NCI-H187 (cell line): ENCODE data around the gene TDRD3.
"Not testable (repeated sequence)": the region's sequence is repeated elsewhere in the genome, so short reads cannot be mapped to it uniquely, and the experiment has no call there.

ENCODE experiments used
- DNase-seq, 2 experiments: peaks; one replicate each; lab custom pipeline; 2025; lab: John Stamatoyannopoulos, UW

The TDRD3 gene

DNA sequence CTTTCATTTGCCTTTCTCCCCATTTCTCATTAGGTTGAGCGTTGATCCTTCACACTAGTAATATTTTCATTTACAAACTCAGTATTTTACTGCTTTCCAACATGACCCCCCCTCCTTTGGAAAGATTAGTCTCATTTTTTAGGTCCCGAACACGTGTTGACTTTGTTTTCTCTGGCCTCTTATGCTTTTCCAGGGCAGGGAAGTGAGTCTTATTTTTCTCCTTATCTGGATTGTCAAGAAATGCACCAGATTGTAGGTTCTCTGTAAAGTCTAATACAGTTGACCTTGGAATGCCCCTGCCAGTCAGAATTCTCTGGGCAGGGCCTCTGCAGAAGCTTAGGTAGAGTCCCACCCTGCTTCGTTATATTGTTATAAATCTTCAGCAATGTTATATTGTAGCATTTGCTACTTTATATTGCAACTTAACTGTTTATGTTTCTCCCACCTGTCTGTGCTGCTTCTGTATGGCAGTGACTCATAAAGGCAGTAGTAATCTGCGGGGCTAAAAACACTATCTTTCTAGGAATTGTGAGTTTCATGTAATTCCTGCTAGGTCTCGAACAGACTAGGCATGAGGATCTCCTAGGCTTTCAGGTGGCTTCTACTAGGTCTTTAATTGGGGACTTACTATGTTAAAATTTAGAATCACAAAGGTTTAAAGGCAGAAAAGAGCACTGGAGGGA, 2.0 kb downstream of the TDRD3 start:
- DNase-seq = no peak

DNA sequence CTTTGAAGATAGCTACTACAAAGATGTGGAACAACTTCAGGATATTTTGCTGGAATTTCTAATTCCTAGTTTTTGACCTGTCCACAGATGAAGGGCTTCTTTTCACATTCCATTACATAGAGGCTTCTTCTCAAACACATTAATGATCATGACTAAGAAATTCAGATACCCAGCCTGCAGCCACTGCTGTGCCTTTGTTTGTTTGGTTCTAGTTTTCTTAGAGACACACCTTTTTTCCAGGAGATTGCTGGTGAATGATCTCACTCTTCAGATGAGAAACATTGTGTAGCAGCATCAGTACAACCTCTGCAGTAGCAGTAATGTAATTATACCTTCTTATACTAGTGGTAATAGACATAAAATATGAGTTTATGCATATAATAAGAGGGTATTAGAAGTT, 5.0 kb downstream of the TDRD3 start:
- no peak for DNase-seq

DNA sequence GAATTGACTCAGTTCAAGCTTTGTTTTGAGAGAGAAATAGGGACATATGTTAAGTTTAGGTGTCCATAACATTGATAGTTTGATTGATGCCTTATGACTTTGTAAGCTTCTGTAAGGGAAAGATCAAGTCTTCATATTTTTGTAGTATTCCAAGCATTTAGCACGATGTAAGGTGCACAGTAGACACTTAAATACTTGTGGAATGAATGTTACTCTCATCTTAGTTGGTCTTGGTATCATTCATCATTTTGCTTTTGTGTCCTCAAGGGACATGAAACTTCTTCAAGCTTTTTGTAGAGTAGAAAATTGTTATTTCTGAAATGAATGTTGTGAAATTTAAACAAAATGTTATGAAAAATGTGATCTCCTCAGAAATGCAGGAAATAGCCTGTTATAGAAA, 10.1 kb downstream of the TDRD3 start:
- no peak for DNase-seq

DNA sequence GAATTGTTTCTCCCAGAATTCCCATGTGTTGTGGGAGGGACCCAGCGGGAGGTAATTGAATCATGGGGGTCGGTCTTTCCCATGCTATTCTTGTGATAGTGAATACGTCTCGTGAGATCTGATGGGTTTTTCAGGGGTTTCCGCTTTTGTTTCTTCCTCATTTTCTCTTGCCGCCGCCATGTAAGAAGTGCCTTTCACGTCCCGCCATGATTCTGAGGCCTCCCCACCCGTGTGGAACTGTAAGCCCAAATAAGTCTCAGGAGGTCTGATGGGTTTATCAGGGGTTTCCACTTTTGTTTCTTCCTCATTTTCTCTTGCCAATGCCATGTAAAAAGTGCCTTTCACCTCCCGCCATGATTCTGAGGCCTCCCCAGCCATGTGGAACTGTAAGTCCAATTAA, 10.8 kb downstream of the TDRD3 start:
- not testable (repeated sequence) for DNase-seq

DNA sequence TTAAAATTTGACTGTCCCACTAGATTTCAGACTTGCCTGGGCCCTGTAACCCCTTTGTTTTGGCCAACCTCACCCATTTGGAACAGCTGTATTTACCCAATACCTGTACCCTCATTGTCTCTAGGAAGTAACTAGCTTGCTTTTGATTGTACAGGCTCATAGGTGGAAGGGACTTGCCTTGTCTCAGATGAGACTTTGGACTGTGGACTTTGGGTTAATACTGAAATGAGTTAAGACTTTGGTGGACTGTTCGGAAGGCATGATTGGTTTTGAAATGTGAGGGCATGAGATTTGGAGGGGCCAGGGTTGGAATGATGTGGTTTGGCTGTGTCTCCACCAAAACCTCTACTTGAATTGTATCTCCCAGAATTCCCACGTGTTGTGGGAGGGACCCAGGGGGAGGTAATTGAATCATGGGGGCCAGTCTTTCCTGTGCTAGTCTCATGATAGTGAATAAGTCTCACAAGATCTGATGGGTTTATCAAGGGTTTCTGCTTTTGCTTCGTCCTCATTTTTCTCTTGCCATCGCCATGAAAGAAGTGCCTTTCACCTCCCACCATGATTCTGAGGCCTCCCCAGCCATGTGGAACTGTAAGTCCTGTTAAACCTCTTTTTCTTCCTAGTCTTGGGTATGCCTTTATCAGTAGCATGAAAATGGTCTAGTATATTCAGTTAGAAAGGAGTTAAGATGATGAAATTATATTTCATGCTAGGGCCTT, 12.7 kb downstream of the TDRD3 start:
- not testable (repeated sequence) for DNase-seq

DNA sequence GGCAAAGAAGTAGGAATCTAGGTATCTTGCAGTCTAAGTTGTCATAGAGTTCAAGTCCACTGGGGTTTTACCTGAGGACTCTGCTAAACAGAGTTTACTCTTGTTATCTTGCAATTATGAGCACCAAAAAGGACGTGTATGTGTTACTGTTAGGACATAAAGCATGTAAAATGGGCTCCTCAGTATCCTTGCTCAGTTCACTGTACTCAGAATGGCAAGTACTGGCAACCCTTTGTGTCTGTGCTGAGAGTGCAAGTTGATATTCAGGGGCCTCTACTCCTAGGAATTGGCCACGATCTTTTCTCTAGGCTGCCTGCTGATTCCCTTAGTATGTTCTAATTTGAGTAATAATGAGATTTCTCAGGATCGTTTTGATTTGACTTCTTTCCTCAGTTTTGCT, 13.3 kb downstream of the TDRD3 start:
- DNase-seq = no peak

DNA sequence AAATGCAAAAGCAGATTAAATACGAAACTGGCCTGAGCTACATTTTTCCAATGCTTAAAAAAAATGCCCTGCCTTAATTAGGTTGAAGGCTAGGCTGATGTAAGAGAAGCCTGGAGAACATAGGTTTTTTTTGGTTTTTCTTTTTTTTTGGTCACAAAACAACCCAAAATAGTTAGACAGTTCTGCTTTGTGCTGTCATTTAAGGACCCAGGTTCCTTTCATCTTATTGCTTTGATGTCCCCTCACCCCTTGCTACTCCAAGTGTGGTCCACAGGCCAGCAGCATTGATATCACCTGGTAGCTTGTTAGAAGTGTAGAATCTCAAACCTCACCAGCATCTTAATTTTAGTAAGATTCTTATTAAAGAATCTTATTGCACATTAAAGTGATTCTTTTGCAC, 14.4 kb downstream of the TDRD3 start:
- no peak for DNase-seq

DNA sequence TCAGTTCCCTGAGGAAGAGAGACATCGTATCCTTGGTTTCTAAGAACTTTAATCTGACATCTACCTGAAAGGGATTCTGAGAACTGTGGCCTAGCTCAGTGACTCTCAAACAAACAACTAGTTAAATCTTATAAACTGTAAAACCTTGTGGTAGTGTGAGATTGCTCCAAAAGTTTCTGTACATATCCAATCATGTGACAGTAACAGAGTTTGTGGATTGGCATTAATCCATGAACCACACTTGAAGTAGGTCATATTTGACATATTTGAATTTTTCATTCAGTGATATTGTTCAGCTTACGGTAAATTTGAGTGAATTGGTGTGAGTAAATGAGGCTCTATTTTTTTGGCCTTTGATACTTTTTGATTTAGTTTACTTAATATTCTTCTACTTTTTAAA, 15.0 kb downstream of the TDRD3 start:
- no peak for DNase-seq

DNA sequence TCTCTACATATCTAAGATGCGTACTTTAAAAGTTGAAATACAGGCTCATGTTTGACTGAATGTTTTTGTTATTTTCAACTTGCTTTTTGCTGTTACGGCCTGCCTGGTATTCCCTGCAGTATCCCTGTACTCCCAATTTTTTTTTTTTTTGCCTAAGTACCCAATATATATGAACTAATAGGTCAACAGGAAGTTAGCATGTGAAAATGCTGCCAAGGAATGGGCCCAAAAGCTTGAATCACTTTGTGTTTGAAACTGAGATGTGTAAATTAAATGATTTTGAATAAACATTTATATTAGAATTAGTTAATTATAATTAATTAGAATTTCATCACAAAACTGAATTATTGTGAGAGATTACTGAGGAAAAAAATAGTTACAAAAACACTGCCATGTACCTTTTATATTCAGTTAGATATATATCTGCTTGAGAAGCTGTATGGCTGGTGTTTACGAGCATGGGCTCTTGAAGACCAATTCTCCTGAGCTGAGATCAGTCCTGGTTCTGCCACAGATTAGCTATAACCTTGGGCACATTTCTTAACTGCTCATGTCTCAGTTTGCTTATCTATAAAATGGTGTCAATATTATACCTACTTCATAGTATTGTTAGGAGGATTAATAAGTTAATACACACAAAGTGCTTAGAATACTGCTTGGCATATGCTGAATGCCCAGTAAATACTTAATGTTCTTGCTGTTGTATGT, 16.0 kb downstream of the TDRD3 start:
- DNase-seq = no peak

DNA sequence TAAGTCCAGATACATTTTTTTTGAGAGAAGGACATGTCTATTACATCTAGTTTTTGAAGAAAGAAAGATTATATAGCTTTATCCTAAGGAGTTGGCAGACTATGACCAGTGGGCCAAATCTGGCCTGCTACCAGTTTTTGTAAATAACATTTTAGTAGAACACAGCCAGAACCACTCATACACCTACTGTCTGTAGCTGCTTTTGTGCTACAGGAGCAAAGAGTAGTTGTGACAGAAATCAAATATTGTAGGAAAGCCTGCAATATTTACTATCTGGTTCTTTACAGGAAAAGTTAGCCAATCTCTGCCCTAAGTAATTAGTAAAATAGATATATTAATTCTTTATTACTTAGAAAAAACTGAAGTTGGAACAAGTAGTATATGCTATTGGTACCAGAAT, 17.2 kb downstream of the TDRD3 start:
- no peak for DNase-seq

DNA sequence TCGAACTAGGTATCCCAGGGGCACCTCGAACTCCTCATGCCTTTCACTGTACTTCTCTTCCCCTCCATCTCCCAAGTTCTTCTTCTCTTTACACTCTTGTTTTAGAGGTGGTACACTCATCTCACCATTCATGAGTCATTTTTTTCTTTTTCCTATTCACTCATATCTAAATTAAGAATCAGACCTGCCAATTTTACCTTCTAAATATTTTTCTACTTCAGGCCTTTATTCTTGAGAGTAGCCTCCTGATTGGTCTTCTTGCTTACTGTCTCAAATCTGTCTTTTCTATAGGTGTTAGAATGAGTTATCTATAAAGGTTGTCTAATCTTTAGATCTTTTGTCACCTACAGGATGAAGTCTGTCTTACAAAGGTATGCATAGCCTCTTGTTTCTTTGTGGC, 20.7 kb downstream of the TDRD3 start:
- no peak for DNase-seq

DNA sequence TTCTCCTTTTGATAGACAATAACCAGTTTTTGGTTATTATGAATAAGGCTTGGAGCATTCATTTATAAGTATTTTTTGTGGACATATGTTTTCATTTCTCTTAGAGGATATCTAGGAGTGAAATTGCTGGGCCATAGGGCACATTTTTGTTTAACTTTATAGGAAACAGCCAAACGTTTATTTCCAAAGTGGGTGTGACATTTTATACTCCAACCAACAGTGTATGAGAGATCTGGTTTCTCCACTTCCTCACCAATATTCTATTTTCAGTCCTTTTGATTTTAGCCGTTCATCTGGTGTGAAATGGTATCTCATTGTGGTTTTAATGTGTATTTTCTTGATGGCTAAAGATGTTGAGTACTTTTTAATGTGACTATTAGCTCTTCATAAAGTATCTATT, 21.9 kb downstream of the TDRD3 start:
- DNase-seq = no peak

DNA sequence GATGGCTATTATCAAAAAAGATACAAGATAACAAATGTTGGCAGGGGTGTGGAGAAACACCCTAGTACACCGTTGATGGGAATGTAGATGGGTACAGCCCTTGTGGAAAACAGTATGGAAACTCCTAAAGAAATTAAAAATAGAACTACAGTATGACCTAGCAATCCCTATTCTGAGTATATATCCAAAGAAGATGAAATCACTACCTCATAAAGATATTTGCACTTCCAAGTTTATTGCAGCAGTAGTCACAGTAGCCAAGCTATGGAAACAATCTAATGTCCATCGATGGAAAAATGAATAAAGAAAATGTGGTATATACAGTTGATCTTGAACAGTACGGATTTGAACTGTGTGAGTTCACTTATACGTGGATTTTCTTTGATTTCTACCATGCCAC, 28.3 kb downstream of the TDRD3 start:
- no peak for DNase-seq

DNA sequence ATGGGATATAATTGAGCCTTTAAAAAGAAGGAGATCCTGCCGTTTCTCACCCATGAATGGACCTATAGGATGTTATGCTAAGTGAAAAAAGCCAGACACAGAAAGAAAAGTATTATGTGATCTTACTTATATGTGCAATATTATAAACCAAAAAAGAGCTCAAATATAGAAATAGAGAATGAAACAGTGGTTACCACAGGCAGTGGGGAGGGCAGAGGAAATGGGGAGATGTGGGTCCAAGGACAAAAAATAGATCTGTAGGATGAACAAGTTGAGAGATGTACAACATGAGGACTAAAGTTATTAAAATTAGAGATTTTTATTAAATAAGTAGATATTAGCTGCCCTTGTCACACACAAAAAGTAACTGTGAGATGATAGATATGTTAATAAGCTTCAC, 29.1 kb downstream of the TDRD3 start:
- no peak for DNase-seq

DNA sequence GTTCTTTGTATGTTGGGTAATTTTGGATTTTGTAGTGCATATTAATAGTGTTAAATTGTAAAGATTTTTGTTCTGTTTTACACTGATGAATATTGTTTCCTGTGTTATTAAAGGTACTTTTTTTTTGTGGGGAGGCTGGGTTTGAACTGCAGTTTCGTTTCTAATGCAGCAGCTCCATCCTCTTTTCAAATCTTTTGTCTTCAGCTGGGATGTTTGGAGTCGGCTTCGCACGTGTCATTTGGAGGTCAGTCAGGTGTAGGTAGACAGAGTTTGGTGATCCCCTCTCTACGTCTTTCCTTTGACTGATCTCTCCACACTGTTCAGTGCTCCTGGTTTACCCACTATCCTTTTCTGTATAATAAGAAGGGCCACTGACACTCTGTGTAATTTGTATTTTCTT, 30.3 kb downstream of the TDRD3 start:
- no peak for DNase-seq

DNA sequence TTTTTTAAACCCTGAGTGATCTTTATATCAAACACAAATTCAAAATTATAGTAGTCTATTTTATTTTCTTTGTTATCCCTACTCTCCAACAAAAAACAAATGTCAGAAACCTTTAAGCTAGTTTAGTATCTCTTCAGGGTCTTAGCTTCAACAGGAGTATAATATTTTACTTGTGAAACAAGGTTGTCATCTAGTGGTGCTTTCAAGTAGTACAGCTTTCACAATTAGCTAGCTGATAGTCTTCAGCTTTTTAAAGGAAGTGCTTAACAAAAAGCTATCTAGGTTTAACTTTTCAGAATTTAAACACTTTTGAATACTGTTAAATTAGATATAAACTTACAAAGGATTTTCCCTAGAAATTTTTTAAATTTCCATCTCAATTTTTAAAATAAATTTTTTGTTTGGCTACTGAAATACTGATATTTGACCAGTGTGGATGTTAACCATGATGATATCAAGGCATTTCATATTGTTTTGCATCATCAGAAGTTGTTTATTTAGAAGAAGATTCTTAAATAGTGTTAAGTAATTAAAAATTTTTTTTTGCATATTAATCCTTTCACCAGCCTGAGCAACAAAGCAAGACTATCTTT, 34.2 kb downstream of the TDRD3 start:
- DNase-seq = no peak

DNA sequence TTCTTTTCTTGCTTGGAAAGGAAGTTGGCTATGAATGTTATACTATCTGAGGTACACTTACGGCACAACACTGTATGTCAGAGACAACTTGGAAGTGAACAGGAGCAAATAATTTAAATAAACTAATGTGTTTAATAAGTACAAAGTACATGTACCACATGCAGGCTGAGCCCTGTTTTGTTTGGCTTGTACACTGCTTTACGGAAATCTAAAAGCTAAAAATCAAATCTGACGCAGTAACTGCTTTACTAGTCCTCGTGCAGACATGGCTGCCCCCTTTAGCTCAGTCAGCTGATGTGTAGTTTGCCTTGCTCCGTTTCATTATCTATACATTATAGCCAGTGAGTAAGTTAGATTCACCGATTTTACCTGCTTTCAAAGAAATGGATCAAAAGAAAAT, 36.5 kb downstream of the TDRD3 start:
- no peak for DNase-seq

DNA sequence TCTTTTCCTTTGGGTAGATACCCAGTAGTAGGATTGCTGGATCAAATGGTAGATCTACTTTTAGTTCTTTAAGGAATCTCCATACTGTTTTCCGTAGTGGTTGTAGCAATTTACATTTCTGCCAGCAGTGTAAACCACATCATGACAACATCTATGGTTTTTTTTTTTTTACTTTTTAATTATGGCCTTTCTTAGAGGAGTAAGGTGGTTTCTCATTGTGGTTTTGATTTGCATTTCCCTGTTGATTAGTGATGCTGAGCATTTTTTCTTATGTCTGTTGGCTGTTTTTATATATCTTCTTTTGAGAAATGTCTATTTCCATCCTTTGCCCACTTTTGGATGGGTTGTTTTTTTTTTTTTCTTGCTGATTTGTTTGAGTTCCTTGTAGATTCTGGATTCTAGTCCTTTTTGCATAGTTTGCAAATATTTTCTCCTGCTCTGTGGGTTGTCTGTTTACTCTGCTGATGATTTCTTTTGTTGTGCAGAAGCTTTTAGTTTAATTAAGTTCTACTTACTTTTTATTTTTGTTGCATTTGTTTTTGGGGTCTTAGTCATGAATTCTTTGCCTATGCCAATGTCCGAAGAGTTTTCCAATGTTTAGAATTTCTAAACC, 38.8 kb downstream of the TDRD3 start:
- DNase-seq = no peak

DNA sequence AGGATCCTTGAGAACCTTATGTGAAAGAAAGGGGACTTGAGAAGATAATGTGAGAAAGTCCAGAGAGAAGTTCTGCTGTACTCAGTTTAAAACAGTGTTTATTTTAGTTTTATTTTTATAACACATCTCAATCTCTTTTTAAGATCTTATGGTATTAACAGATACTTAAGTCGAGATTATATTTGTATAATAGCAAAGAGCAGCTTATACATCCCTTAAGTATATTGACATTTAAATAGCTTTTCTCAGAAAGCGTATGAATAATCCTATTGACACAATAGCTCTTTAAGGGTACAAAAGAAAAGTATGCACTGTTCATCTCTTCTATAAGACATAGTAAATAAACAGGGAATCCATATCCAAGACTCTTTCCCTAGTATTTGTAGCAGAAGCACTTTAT, 42.2 kb downstream of the TDRD3 start:
- DNase-seq = no peak

DNA sequence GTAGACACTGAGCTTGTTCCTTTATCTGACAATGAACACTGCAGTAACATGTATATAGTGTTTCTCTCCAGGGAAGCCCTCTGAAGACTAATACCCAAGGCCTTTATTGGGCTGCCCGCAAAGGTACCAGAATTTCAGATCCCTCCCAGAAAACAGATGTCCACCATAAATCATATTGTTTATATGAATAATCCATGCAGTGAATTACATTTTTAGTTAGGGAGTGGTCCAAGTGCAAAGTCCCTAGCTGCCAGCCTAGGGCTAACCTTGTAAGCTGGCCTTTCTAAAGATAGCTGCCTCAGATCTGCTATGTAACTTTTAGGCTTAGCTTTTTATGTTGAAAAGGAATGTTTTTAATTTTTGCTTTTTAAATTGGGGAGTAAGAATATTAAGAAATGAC, 44.7 kb downstream of the TDRD3 start:
- no peak for DNase-seq

DNA sequence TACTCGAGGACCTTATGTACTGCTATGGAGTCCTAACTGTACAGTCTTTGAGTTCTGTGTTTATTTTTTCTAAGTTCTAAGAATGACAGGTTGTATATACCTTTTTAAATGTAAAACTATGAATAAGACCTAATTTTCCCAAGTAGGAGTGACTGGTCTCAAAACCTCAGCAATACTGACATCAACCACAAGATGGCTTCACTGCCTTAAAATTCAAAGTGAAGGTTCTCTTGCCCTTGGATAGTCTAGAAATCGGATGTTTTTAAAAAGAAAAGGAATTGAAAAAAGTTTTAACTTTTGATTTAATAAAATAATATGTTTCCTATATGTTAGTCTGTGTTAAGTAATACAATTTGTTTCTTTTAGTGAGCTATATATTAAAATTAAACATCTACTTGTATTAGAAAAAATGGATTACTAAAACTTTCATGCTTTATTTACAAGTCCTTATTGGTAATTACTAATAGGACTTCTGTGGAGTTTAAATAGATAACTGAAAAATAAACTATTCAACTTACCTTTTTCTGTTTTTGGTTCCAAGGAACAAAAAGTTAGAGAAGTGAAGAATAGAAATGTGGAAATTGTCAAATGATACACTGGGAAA, 52.0 kb downstream of the TDRD3 start:
- DNase-seq = no peak

DNA sequence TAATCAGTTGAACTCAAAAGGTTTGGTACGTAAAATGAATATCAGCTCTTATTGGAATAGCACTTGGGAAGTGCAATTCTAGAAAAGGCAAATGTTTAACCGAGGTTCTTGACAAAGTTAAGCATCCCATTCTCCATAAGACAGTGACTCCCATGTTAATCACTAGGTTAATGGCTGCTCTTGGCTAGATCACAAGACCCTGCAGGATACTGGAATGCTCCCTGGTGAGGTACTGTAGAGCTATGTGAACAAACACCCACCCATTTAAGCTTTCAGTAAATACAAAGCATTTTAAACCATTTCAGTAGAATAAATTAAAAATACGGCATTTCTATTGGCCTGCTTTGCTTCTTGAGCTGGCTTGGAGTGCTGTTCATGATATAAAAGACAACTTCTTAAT, 56.5 kb downstream of the TDRD3 start:
- DNase-seq = no peak
